ENCODE measurements around the gene VEGFB. TPM values are rescaled to one million over a fixed set of nuclear protein-coding genes. Genes with fewer than 3 reads are reported as not detected.
A peak's percentile ranks its signal among the peaks of the same experiment; 100 is the strongest.

The VEGFB gene
- total RNA-seq, 2 experiments from 2014 or later = 84.7 to 85.8 TPM

- Mint-ChIP-seq H3K9me3 (no peaks in the 10 kb centered on the region), H3K4me1 (peaks cover 14% of the 10 kb centered on the region), H3K27me3 (no peaks in the 10 kb centered on the region), H3K4me3 (peak within 1 kb of the TSS; percentile 87), H3K27ac (peak within 1 kb of the TSS; percentile 90), H3K36me3 (peaks cover 5% of the 10 kb centered on the region)
- peak; percentile 90 for DNase-seq
Observed at GRCh38 chr11:64284048-64284961, 49.9 kb downstream of the VEGFB start, which contains the start of gene BAD. BAD (minus strand) TSS chr11:64284665; CDS start chr11:64284368, 297 bp downstream.

GRCh38 chr11:64284962-64285884 is 50.8 kb downstream of the VEGFB start, which contains the start of gene GPR137:
GPR137 (plus strand) TSS chr11:64285848; CDS start chr11:64286525, 677 bp downstream.
- no peaks in the 10 kb centered on the region for H3K9me3 Mint-ChIP-seq
- peaks cover under 1% of the 10 kb centered on the region for H3K27me3 Mint-ChIP-seq
- H3K4me3 Mint-ChIP-seq = peak within 1 kb of the TSS; percentile 87
- DNase-seq = peak; percentile 91
- H3K4me1 Mint-ChIP-seq = peaks cover 14% of the 10 kb centered on the region
- H3K27ac Mint-ChIP-seq = peak within 1 kb of the TSS; percentile 90
- peaks cover 7% of the 10 kb centered on the region for H3K36me3 Mint-ChIP-seq

GRCh38 chr11:64285885-64286800 is 51.8 kb downstream of the VEGFB start:
- DNase-seq = no peak
- H3K4me3 Mint-ChIP-seq = peak overlapping the region; percentile 80
- H3K27ac Mint-ChIP-seq = peak overlapping the region; percentile 66
- H3K27me3 Mint-ChIP-seq = peaks cover 10% of the 10 kb centered on the region
- H3K4me1 Mint-ChIP-seq = peaks cover 16% of the 10 kb centered on the region
- no peaks in the 10 kb centered on the region for H3K9me3 Mint-ChIP-seq
- H3K36me3 Mint-ChIP-seq = peaks cover 7% of the 10 kb centered on the region

GRCh38 chr11:64286801-64287159 is 52.4 kb downstream of the VEGFB start:
- no peak for DNase-seq
- H3K36me3 Mint-ChIP-seq = peaks cover 5% of the 10 kb centered on the region
- peaks cover 10% of the 10 kb centered on the region for H3K27me3 Mint-ChIP-seq
- H3K9me3 Mint-ChIP-seq = no peaks in the 10 kb centered on the region
- H3K27ac Mint-ChIP-seq = no peak overlapping the region
- peak overlapping the region; percentile 80 for H3K4me3 Mint-ChIP-seq
- peaks cover 13% of the 10 kb centered on the region for H3K4me1 Mint-ChIP-seq

- Mint-ChIP-seq H3K27ac (no peak overlapping the region), H3K4me3 (no peak overlapping the region), H3K27me3 (peaks cover 15% of the 10 kb centered on the region), H3K4me1 (peaks cover 17% of the 10 kb centered on the region), H3K9me3 (no peaks in the 10 kb centered on the region), H3K36me3 (peaks cover 5% of the 10 kb centered on the region)
- DNase-seq = no peak
Observed at GRCh38 chr11:64287676-64288352, 53.4 kb downstream of the VEGFB start.

GRCh38 chr11:64288353-64288750 is 54.0 kb downstream of the VEGFB start:
- peaks cover 21% of the 10 kb centered on the region for H3K27me3 Mint-ChIP-seq
- no peaks in the 10 kb centered on the region for H3K9me3 Mint-ChIP-seq
- peaks cover 17% of the 10 kb centered on the region for H3K4me1 Mint-ChIP-seq
- peaks cover 5% of the 10 kb centered on the region for H3K36me3 Mint-ChIP-seq
- DNase-seq = no peak
- H3K27ac Mint-ChIP-seq = no peak overlapping the region
- no peak overlapping the region for H3K4me3 Mint-ChIP-seq

Other genes with a start within 250 kb of the VEGFB start
- 10 to 100 TPM; 70.5 to 72.0 TPM for gene OTUB1, start 248.1 kb upstream of the VEGFB start, total RNA-seq
- gene FLRT1, start 198.7 kb upstream of the VEGFB start, total RNA-seq = not detected
- gene MACROD1, start 68.5 kb upstream of the VEGFB start, total RNA-seq = 10 to 100 TPM; 27.6 to 29.6 TPM
- gene STIP1, start 48.4 kb upstream of the VEGFB start, total RNA-seq = 100 to 1,000 TPM; 373 to 379 TPM
- gene FERMT3, start 27.9 kb upstream of the VEGFB start, total RNA-seq = 100 to 1,000 TPM; 217 to 235 TPM
- 10 to 100 TPM; 24.1 to 24.4 TPM for gene TRPT1, start 8.4 kb upstream of the VEGFB start, total RNA-seq
- 10 to 100 TPM; 58.4 to 69.6 TPM for gene NUDT22, start 8.3 kb upstream of the VEGFB start, total RNA-seq
- 10 to 100 TPM; 16.5 to 17.7 TPM for gene DNAJC4, start 4.0 kb upstream of the VEGFB start, total RNA-seq
- gene FKBP2, start 6.5 kb downstream of the VEGFB start, total RNA-seq = 10 to 100 TPM; 21.9 to 22.8 TPM
- gene PPP1R14B, start 12.4 kb downstream of the VEGFB start, total RNA-seq = 100 to 1,000 TPM; 332 to 336 TPM
- 1 to 10 TPM; 7.3 to 7.4 TPM for gene PLCB3, start 16.9 kb downstream of the VEGFB start, total RNA-seq
- 10 to 100 TPM; 23.5 to 24.2 TPM for gene BAD, start 50.1 kb downstream of the VEGFB start, total RNA-seq
- 10 to 100 TPM; 32.5 to 35.7 TPM for gene GPR137, start 51.3 kb downstream of the VEGFB start, total RNA-seq
- gene KCNK4, start 56.7 kb downstream of the VEGFB start, total RNA-seq = not detected
- not detected for gene CATSPERZ, start 65.8 kb downstream of the VEGFB start, total RNA-seq
- 10 to 100 TPM; 46.5 to 46.9 TPM for gene ESRRA, start 70.9 kb downstream of the VEGFB start, total RNA-seq
- gene TRMT112, start 83.0 kb downstream of the VEGFB start, total RNA-seq = 100 to 1,000 TPM; 235 to 248 TPM
- gene PRDX5, start 83.5 kb downstream of the VEGFB start, total RNA-seq = 100 to 1,000 TPM; 111 to 116 TPM
- gene CCDC88B, start 105.6 kb downstream of the VEGFB start, total RNA-seq = 10 to 100 TPM; 73.5 to 74.5 TPM
- gene RPS6KA4, start 124.6 kb downstream of the VEGFB start, total RNA-seq = 10 to 100 TPM; 20.3 to 24.5 TPM